Parathyroid adenoma (tissue), 2 donors: ENCODE results near the gene HOXC10.
A peak's percentile ranks its signal among the peaks of the same experiment; 100 is the strongest.

Experiments used
- H2AFZ ChIP-seq: fragments of 300-600 bp; sonication (generic); one replicate; pipeline ENCODE4 v1.7.0; 2017; ENCODE audit warnings: antibody characterized with exemption, mild to moderate bottlenecking
- H3K27ac ChIP-seq: fragments of 300-600 bp; sonication (generic); one replicate; pipeline ENCODE4 v1.7.0; 2017
- H3K27me3 ChIP-seq: fragments of 300-600 bp; sonication (generic); one replicate; pipeline ENCODE4 v1.7.0; 2017; ENCODE audit warnings: low read length; ENCODE audit not compliant: control insufficient read depth, insufficient read depth
- H3K36me3 ChIP-seq: fragments of 300-600 bp; sonication (generic); one replicate; pipeline ENCODE4 v1.7.0; 2017; ENCODE audit warnings: low read length; ENCODE audit not compliant: control insufficient read depth, insufficient read depth
- H3K4me1 ChIP-seq: fragments of 300-600 bp; sonication (generic); one replicate; pipeline ENCODE4 v1.7.0; 2017; ENCODE audit warnings: control low read depth
- H3K4me2 ChIP-seq: fragments of 300-600 bp; sonication (generic); one replicate; pipeline ENCODE4 v1.7.0; 2017; ENCODE audit warnings: low read length
- H3K4me3 ChIP-seq: fragments of 300-600 bp; sonication (generic); one replicate; pipeline ENCODE4 v1.7.0; 2017; ENCODE audit warnings: low read depth, low read length
- H3K79me2 ChIP-seq: fragments of 300-600 bp; sonication (generic); one replicate; pipeline ENCODE4 v1.7.0; 2017; ENCODE audit warnings: control low read depth
- H3K9ac ChIP-seq: fragments of 300-600 bp; sonication (generic); one replicate; pipeline ENCODE4 v1.7.0; 2017; ENCODE audit warnings: mild to moderate bottlenecking
- H3K9me3 ChIP-seq: fragments of 300-600 bp; sonication (generic); one replicate; pipeline ENCODE4 v1.7.0; 2017; ENCODE audit warnings: low read length; ENCODE audit not compliant: control insufficient read depth
- TF ChIP-seq, protein P1 (sequence below): fragments of 300-600 bp; sonication (generic); IDR thresholded peaks from one replicate; pipeline ENCODE4 v1.7.0; 2017; ENCODE audit warnings: antibody characterized with exemption, mild to moderate bottlenecking
- donor health status: primary hyperparathyroidism.

HOXC10 gene

DNA sequence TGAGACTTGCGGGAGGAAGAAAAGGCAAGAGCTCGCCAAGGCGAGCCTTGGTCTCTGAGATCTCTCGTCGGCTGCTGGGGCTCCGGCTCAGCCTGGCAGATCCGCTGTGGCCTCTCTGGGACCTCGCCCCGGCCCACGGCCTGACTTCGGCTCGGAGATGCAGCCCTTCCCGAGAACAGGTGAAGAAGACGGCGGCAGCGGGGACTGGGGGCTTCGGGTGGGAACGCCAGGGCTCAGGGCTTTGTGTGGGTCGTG is 9.0 kb downstream of the HOXC10 start:
- H3K9ac ChIP-seq: no peak overlapping the region
- H3K4me3 ChIP-seq: no peak overlapping the region
- H2AFZ ChIP-seq: no peak overlapping the region
- H3K4me2 ChIP-seq: no peak overlapping the region
- TF ChIP-seq, protein P1, sequence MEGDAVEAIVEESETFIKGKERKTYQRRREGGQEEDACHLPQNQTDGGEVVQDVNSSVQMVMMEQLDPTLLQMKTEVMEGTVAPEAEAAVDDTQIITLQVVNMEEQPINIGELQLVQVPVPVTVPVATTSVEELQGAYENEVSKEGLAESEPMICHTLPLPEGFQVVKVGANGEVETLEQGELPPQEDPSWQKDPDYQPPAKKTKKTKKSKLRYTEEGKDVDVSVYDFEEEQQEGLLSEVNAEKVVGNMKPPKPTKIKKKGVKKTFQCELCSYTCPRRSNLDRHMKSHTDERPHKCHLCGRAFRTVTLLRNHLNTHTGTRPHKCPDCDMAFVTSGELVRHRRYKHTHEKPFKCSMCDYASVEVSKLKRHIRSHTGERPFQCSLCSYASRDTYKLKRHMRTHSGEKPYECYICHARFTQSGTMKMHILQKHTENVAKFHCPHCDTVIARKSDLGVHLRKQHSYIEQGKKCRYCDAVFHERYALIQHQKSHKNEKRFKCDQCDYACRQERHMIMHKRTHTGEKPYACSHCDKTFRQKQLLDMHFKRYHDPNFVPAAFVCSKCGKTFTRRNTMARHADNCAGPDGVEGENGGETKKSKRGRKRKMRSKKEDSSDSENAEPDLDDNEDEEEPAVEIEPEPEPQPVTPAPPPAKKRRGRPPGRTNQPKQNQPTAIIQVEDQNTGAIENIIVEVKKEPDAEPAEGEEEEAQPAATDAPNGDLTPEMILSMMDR: no peak
- peaks cover 46% of the 10 kb centered on the region for H3K27me3 ChIP-seq
- H3K9me3 ChIP-seq: no peaks in the 10 kb centered on the region
- no peaks in the 10 kb centered on the region for H3K79me2 ChIP-seq
- H3K4me1 ChIP-seq: no peaks in the 10 kb centered on the region
- no peaks in the 10 kb centered on the region for H3K36me3 ChIP-seq
- no peak overlapping the region for H3K27ac ChIP-seq

DNA sequence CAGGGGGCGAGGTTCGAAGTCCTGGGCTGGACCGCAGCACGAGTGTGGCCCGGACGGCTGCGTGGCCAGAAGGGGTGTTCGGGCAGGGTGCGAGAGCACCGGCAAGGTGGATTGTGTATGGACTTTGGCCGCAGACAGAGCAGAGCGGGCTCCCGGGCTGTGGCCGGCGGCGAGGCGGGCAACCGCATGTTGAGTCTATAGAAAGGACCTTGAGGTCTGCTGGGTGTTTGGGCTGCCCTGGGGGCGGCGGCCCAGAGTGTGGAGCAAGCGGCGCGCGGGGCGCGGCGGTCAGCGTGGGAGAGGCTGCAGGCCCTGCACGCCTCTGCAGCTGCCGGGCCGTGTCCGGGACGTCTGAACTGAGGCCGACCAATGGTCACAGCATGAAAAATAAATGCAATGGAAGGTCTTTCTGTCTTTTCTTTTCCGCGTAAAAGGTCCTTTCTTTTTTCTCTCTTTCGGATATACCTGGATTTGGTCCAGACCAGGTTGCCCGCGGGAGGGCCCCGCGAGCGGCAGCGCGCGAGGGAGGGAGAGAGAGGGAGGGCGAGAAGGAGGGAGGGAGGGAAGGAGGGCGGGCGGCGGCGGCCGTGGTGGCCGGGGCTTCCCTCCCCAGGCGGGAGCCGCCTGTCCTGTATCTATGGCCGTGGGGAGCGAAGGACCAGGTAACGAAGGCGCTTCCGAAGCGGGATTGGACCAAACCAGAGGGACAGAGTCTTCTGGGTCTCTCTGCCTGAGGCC is 9.5 kb downstream of the HOXC10 start:
- Histone ChIP-seq H2AFZ (no peak overlapping the region), H3K4me1 (no peaks in the 10 kb centered on the region), H3K9ac (no peak overlapping the region), H3K4me2 (peak overlapping the region; percentile 81), H3K36me3 (no peaks in the 10 kb centered on the region), H3K9me3 (no peaks in the 10 kb centered on the region), H3K27me3 (peaks cover 46% of the 10 kb centered on the region), H3K27ac (no peak overlapping the region), H3K4me3 (no peak overlapping the region), H3K79me2 (no peaks in the 10 kb centered on the region)
- TF ChIP-seq, protein P1: no peak

GRCh38 chr12:53995002-53995377 is 10.0 kb downstream of the HOXC10 start:
- TF ChIP-seq, protein P1: no peak
- H3K27ac ChIP-seq: no peak overlapping the region
- H3K9ac ChIP-seq: no peak overlapping the region

GRCh38 chr12:53995378-53996239 is 10.7 kb downstream of the HOXC10 start:
- Histone ChIP-seq H3K27me3 (peaks cover 51% of the 10 kb centered on the region), H3K9ac (no peak overlapping the region), H3K4me2 (peak overlapping the region; percentile 81), H3K4me1 (no peaks in the 10 kb centered on the region), H3K27ac (no peak overlapping the region), H3K4me3 (peak overlapping the region; percentile 60), H2AFZ (peak overlapping the region; percentile 48), H3K9me3 (no peaks in the 10 kb centered on the region), H3K79me2 (no peaks in the 10 kb centered on the region), H3K36me3 (no peaks in the 10 kb centered on the region)
- TF ChIP-seq, protein P1: no peak

More at GRCh38 chr12:53995002-53995377, 10.0 kb downstream of the HOXC10 start:
- Histone ChIP-seq H3K27me3 (peaks cover 50% of the 10 kb centered on the region), H2AFZ (no peak overlapping the region), H3K4me2 (peak overlapping the region; percentile 81), H3K9me3 (no peaks in the 10 kb centered on the region), H3K79me2 (no peaks in the 10 kb centered on the region), H3K4me3 (no peak overlapping the region), H3K4me1 (no peaks in the 10 kb centered on the region), H3K36me3 (no peaks in the 10 kb centered on the region)
